ENCODE data around the gene COL27A1.
"Not testable (repeated sequence)": the region's sequence is repeated elsewhere in the genome, so short reads cannot be mapped to it uniquely, and the experiment has no call there.

COL27A1 gene

GRCh38 chr9:114123031-114123977 is 32.0 kb upstream of the COL27A1 start:
- DNase-seq: no peak

- DNase-seq: no peak
Observed at GRCh38 chr9:114124138-114124537, 31.2 kb upstream of the COL27A1 start.

DNA sequence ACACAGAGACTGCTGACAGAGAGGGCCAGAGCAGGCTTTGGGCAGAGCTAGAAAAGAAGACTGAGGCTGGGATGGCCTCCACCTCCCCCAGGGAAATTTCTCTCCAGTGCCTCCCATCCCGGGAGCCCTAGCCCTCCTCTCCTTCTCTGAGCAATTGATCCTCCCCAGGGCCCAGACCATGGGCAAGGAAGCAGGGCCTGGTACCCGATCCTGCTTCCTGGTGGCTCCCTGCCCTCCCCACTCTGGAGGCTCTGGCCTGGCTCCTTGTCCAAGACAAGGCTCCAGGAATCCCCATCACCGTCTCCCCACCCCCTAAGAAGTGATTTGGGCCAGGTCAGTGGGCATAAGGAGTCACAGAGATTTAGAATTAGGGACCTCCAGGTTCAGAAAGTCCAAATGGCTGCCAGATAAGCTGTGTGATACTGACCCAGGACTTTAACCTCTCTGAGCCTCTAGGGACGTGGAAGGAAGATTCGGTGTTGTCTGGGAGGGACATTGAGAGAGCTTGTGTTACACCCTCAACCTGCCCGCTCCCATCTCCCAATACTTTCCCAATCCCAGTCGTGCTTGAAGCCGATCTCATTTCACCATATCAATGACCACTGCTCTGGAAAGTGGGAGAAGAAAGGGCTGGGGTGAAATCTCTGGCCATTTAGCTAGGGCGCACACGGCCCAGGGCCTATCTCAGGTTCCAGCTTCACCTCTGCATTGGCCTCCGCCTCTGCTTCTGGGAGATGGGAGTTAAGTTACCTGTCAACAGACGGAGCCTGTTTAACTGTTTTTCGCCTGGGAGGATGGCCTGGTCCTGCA is 30.5 kb upstream of the COL27A1 start:
- no peak for DNase-seq

GRCh38 chr9:114125476-114126013 is 29.8 kb upstream of the COL27A1 start:
- DNase-seq: no peak

GRCh38 chr9:114126247-114127060 is 28.9 kb upstream of the COL27A1 start:
- DNase-seq: no peak

DNA sequence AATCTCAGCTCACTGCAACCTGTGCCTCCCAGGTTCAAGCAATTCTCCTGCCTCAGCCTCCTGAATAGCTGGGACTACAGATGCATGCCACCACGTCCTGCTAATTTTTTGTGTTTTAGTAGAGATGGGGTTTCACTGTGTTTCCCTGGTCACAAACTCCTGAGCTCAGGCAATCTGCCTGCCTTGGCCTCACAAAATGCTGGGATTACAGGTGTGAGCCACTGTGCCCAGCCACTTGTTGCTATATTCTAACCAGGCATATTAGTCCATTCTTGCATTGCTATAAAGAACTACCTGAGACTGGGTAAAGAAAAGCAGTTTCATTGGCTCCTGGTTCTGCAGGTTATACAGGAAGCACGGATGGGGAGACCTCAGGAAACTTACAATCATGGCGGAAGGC is 26.6 kb upstream of the COL27A1 start:
- not testable (repeated sequence) for DNase-seq

- no peak for DNase-seq
Observed at GRCh38 chr9:114130141-114130540, 25.2 kb upstream of the COL27A1 start.

DNA sequence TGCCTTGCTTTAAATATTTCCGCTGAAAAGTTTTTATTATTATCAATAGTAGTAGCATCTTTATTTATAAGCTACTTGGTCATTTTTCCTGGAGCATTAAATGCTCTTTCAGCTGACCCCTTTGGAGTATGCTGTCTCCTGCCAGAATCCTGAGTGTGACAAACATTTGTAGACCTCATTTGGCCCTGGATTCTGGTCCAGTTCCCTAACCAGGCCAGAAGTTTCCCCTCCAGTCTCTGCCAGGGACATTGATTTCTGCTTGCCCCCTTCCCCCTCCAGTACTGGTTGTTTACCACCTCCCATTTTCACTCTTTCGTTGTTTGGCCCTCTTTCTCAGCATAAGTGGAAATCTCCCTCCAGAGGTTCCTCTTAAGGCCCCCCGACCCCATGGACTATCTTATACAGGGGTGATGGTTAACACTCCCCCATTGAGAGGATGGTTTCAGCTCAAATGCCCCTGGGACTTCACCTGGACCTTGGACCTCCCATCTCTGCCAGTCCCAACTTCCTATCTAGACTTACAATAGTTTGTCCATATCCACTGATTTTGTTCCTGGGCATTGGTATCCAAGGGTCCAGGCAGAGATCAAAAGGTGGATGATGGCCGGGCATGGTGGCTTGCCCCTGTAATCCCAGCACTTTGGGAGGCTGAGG is 24.6 kb upstream of the COL27A1 start:
- no peak for DNase-seq

- no peak for DNase-seq
Observed at GRCh38 chr9:114131808-114132549, 23.4 kb upstream of the COL27A1 start.

- DNase-seq: no peak
Observed at GRCh38 chr9:114132550-114132918, 22.8 kb upstream of the COL27A1 start.

DNA sequence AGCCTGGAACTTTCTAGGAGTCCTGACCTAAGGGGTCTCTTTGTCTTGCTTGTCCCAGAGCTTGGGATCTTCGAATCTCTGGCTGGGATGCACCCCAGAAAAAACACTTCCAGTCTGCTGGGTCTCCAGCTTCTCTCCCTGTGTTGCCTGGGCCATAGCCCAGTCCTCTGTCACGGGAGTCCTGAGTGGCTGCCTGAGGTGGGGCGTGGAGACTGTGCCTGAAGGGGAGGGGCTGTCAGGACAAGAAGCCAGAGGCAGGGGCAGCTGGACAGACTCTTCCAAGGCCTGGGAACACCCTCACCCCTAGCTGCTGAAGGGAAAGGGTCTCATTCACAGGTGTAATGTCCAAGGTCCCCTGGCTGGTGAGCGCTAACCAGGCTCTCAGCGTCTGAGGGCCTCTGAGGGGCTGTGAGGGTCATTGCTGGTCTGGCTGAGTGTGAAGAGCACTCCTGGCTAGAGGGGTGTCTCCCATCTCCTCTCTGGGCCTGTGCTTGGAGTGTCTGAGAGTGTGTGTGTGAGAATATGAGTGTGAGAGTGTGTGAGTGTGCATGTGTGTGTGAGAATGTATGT is 20.4 kb upstream of the COL27A1 start:
- DNase-seq: no peak

DNA sequence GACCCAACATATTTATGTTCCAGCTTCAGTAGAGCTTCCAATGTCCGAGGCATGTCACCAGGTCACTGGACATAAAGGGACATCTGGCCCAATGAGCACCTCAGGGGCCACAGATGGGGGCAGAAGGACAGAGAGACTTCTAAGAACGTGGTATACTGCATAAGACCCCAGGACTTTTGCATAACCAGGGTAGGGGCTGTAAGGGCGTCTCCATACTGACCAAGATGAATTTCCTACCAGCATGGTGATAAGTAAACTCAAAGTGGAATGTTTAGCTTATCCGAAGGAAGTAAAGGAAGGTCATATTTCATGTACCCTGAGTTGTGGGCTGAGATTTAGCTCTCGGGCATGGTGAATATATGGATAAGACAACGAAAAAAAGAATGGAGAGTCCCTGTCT is 17.5 kb upstream of the COL27A1 start:
- DNase-seq: no peak

GRCh38 chr9:114138552-114138971 is 16.8 kb upstream of the COL27A1 start:
- DNase-seq: no peak

GRCh38 chr9:114139071-114139470 is 16.3 kb upstream of the COL27A1 start:
- DNase-seq: no peak

DNA sequence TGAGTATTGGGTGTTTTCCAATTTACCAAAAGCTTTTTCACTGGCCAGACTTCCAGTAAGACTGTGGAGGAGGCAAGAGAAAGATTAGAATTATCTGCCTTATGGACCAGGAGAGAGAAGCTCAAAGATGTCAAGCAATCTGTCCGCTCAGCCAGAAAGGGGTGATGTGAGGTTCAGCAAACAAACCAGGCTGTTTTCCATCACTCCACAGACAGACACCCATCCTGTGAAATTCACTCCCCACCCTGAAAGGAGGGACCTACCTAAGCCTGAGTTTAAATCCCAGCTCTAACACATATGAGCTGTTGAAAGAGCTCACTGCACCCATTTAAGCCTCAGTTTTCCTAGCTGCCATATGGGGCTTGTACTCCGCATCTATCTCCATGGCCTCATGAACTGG is 14.9 kb upstream of the COL27A1 start:
- no peak for DNase-seq

GRCh38 chr9:114140850-114141249 is 14.5 kb upstream of the COL27A1 start:
- DNase-seq: no peak

- no peak for DNase-seq
Observed at GRCh38 chr9:114141553-114142402, 13.6 kb upstream of the COL27A1 start.

DNA sequence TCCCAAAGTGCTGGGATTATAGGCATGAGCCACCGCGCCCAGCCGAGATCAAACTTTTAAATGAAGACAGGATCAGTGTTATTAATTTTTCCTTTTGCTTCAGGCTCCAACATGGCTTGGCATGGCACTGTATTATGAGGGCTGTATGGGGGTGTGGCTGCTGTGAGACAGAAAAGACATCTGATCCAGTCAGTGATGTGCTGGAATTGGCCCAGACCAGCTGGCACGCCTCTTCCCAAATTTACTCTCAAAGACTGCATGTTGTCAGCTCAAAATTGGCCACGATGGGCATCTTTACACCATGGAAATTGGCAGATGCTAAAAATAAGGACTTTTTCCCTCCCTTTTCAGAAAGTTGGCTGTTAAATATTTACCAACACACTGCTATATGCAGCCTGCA is 12.1 kb upstream of the COL27A1 start:
- DNase-seq: no peak

DNA sequence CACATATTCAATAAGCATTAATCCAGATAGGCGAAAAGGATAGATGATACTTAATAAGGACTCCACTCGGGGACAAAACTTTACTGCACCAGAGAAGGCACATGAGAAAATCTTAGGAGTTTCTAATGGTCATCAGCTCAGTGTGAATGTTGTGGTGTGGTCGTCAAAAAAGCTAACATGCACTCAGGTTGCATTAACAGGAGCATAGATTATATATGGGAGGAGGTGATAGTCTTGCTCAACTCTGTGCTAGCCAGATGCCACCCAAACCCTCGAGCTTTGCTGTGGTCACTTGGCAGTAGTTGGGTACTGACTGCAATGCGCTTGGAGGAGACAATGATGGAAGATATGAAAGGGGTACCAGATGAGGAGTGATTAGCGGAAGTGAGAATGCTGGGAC is 8.6 kb upstream of the COL27A1 start:
- no peak for DNase-seq

GRCh38 chr9:114149181-114149580 is 6.2 kb upstream of the COL27A1 start:
- DNase-seq: no peak

Measured in GF-D8 (cell line).